Measurements from ENCODE around the gene HSPA12A.

- no peak for TF ChIP-seq ZNF274 (IDR thresholded peaks at IDR 0.05; ENCODE audit: low read depth, low read length)
- TF ChIP-seq YY1 (IDR thresholded peaks at IDR 0.05; ENCODE audit: insufficient read depth, insufficient read length): no peak
- TF ChIP-seq SUZ12 (IDR thresholded peaks at IDR 0.05; ENCODE audit: extremely low read depth, insufficient read depth, insufficient read length): no peak
These were observed 42.8 kb downstream of the HSPA12A start for GRCh38 chr10:116699471-116700150.

Data from NT2/D1 (cell line).